Peyer's patch (tissue), 4 donors: ENCODE results near the gene SLC7A4. TPM values are rescaled to one million over a fixed set of nuclear protein-coding genes. Genes with fewer than 3 reads are reported as not detected.

Experiments used
- DNase-seq, 3 donors: peaks; one replicate each; pipeline ENCODE4 v3.0.0-alpha.2; 2017 to 2019
- H3K27ac ChIP-seq, 4 donors: fragments of 200-600 bp; sonication (generic); one replicate each; pipeline ENCODE4 v1.5.1; 2016 to 2019
- H3K27me3 ChIP-seq, 2 donors: fragments of 200-600 bp; sonication (generic); one replicate each; pipeline ENCODE4 v1.5.1; 2019
- H3K36me3 ChIP-seq, 3 donors: fragments of 200-600 bp; sonication (generic); one replicate each; pipeline ENCODE4 v1.5.1; 2016 to 2019
- H3K4me1 ChIP-seq, 4 donors: fragments of 200-600 bp; sonication (generic); one replicate each; pipeline ENCODE4 v1.5.1; 2016 to 2019
- H3K4me3 ChIP-seq, 4 donors: fragments of 200-600 bp; sonication (generic); 1 replicate in 3 of 4; 2 replicates in 1 of 4; pipeline ENCODE4 v1.5.1; 2016 to 2019; ENCODE audit warnings: mild to moderate bottlenecking in 1 of 4
- H3K9me3 ChIP-seq, 4 donors: fragments of 200-600 bp; sonication (generic); one replicate each; pipeline ENCODE4 v1.5.1; 2016 to 2019; ENCODE audit warnings: mild to moderate bottlenecking in 1 of 4
- POLR2A ChIP-seq, 2 donors: fragments of 450-650 bp; IDR thresholded peaks; one replicate each; pipeline ENCODE4 v1.5.1; 2017; ENCODE audit warnings: antibody characterized with exemption in 2 of 2, mild to moderate bottlenecking in 2 of 2, moderate library complexity in 2 of 2
- total RNA-seq, 4 donors: library from RNA; depleted of rRNA; stranded (reverse); fragments of >200 nt; gene quantifications; one replicate each; pipeline ENCODE4 v1.1.0, GENCODE V29; 2016
- TF ChIP-seq, protein P1 (sequence below), 6 experiments: fragments of 450-650 bp in 4 of 6; fragments of 200-600 bp in 2 of 6; sonication (generic) in 1 of 6; IDR thresholded peaks; one replicate each; pipeline ENCODE4 v1.5.1; 2017 to 2019; ENCODE audit warnings: antibody characterized with exemption in 6 of 6, mild to moderate bottlenecking in 3 of 6, moderate library complexity in 1 of 6

SLC7A4 gene
- total RNA-seq, 4 donors from 2014 or later, result 0.40 to 3.7 (median 2.2) TPM

DNA sequence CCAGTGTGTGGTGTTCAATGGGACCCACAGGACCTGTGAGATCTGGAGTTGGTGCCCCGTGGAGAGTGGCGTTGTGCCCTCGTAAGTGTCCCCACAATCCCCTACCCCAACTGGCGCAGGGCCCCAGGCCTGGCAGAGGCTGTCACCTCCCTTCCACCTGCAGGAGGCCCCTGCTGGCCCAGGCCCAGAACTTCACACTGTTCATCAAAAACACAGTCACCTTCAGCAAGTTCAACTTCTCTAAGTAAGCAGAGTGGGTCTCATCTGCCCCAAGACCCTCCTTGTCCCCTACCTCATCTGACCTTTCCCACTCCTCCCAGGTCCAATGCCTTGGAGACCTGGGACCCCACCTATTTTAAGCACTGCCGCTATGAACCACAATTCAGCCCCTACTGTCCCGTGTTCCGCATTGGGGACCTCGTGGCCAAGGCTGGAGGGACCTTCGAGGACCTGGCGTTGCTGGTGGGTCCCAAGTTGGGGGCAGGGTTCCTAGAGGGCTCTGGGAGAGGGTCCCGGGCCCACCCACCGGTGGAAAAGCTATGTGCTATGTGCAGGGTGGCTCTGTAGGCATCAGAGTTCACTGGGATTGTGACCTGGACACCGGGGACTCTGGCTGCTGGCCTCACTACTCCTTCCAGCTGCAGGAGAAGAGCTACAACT, 9.3 kb downstream of the SLC7A4 start:
- Histone ChIP-seq H3K27me3 (no peaks in the 10 kb centered on the region), H3K36me3 (no peaks in the 10 kb centered on the region), H3K27ac (no peak overlapping the region), H3K4me3 (no peak overlapping the region), H3K9me3 (no peaks in the 10 kb centered on the region), H3K4me1 (no peaks in the 10 kb centered on the region)
- peak in 1 of 3 donors; percentile 44 for DNase-seq
- no peak for TF ChIP-seq POLR2A (IDR thresholded peaks at IDR 0.05)
- TF ChIP-seq, protein P1, sequence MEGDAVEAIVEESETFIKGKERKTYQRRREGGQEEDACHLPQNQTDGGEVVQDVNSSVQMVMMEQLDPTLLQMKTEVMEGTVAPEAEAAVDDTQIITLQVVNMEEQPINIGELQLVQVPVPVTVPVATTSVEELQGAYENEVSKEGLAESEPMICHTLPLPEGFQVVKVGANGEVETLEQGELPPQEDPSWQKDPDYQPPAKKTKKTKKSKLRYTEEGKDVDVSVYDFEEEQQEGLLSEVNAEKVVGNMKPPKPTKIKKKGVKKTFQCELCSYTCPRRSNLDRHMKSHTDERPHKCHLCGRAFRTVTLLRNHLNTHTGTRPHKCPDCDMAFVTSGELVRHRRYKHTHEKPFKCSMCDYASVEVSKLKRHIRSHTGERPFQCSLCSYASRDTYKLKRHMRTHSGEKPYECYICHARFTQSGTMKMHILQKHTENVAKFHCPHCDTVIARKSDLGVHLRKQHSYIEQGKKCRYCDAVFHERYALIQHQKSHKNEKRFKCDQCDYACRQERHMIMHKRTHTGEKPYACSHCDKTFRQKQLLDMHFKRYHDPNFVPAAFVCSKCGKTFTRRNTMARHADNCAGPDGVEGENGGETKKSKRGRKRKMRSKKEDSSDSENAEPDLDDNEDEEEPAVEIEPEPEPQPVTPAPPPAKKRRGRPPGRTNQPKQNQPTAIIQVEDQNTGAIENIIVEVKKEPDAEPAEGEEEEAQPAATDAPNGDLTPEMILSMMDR (IDR thresholded peaks at IDR 0.05), result no peak

- Histone ChIP-seq H3K27me3 (no peaks in the 10 kb centered on the region), H3K36me3 (no peaks in the 10 kb centered on the region), H3K9me3 (no peaks in the 10 kb centered on the region), H3K4me3 (no peak overlapping the region), H3K27ac (no peak overlapping the region), H3K4me1 (no peaks in the 10 kb centered on the region)
- no peak for DNase-seq
- TF ChIP-seq, protein P1 (IDR thresholded peaks at IDR 0.05), result no peak
- TF ChIP-seq POLR2A (IDR thresholded peaks at IDR 0.05), result no peak
These were observed 9.9 kb downstream of the SLC7A4 start for GRCh38 chr22:21022507-21022906.

GRCh38 chr22:21020802-21021429, 11.4 kb downstream of the SLC7A4 start:
- Histone ChIP-seq H3K27ac (no peak overlapping the region), H3K27me3 (no peaks in the 10 kb centered on the region), H3K4me3 (no peak overlapping the region), H3K4me1 (peaks cover 0 to under 1% (median 0%) of the 10 kb centered on the region in 4 donors), H3K9me3 (no peaks in the 10 kb centered on the region), H3K36me3 (no peaks in the 10 kb centered on the region)
- no peak for DNase-seq
- TF ChIP-seq POLR2A (IDR thresholded peaks at IDR 0.05), result no peak
- TF ChIP-seq, protein P1 (IDR thresholded peaks at IDR 0.05), result peak in 3 of 6 experiments; percentile 21 to 32 (median 28)

- Histone ChIP-seq H3K27ac (no peak overlapping the region), H3K27me3 (no peaks in the 10 kb centered on the region), H3K4me3 (no peak overlapping the region), H3K36me3 (no peaks in the 10 kb centered on the region), H3K9me3 (no peaks in the 10 kb centered on the region), H3K4me1 (peaks cover 7 to 25% (median 13%) of the 10 kb centered on the region in 4 donors)
- TF ChIP-seq, protein P1 (IDR thresholded peaks at IDR 0.05), result no peak
- no peak for TF ChIP-seq POLR2A (IDR thresholded peaks at IDR 0.05)
- no peak for DNase-seq
These were observed 14.0 kb downstream of the SLC7A4 start for GRCh38 chr22:21018314-21018713.

DNA sequence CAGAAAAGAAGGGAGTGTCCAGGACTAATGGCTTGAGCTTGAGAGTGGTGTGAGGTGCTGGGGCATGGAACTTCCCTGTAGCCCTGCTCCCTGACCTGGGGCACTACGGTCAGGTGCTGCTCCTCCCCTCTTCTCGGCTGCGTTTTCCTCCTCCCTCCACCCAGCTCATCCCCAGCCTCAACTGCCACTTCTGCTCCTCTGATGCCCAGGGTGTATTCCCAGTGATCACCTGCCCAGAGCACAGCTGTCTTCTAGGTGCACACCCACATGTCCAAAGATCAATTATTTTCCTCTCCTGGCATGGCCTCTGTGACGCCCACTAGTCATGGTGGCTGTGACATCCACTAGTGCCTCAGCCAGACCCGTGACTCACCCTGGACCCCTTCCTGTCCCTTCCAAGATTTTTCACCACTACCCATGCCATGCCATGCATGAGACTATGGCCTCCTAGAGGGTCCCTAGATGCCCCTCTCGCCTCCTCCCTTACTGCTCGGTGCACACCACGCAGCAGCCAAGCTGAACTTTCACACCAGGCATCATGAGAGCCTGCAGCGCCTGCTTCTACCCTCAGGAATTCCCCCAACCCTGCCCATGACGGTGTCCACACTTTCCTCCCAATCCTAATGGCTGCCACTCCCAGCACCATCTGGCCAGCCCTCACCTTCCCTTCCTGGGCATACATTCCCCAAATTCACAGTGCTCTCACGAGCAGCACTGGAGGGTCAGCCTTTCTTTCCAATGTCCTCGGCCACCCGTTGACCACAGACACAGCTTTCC, 15.5 kb downstream of the SLC7A4 start:
- Histone ChIP-seq H3K27ac (no peak overlapping the region), H3K4me3 (no peak overlapping the region), H3K4me1 (peaks cover 7 to 25% (median 13%) of the 10 kb centered on the region in 4 donors), H3K27me3 (no peaks in the 10 kb centered on the region), H3K36me3 (no peaks in the 10 kb centered on the region), H3K9me3 (no peaks in the 10 kb centered on the region)
- DNase-seq, result peak in 1 of 3 donors; percentile 56
- TF ChIP-seq, protein P1 (IDR thresholded peaks at IDR 0.05), result no peak
- no peak for TF ChIP-seq POLR2A (IDR thresholded peaks at IDR 0.05)
